HCT116 (cell line): ENCODE measurements around the gene NAA40. TPM values are rescaled to one million over a fixed set of nuclear protein-coding genes. Genes with fewer than 3 reads are reported as not detected.

Experiments
- ATAC-seq: fragments of 200-7000 bp; cut with Tn5 transposase; 2 replicates; pipeline ENCODE4 v1.9.1; 2020; ENCODE audit warnings: mild to moderate bottlenecking, moderate library complexity
- BruUV-seq: library from RNA; stranded (reverse); fragments of 400-500 nt; replicated peaks from 2 replicates; lab custom pipeline; 2021; lab: Mats Ljungman, UMichigan
- CTCF ChIA-PET: fragments of 300-600 bp; sonication (Branson Sonifier 250); formaldehyde crosslinking; loops from one replicate; lab custom pipeline; 2021; ENCODE audit warnings: antibody characterized with exemption; lab: Charles Lee
- POLR2A ChIA-PET: fragments of 300-600, 350-600 bp; sonication (Branson Sonifier 250); formaldehyde crosslinking; loops from one replicate; lab custom pipeline; 2021; ENCODE audit warnings: antibody characterized with exemption; lab: Charles Lee
- RAD21 ChIA-PET, 2 experiments: fragments of 300-600 bp; sonication (Branson Sonifier 250); formaldehyde crosslinking; loops; one replicate each; lab custom pipeline; 2023; ENCODE audit warnings: low total read pairs in 2 of 2; ENCODE audit not compliant: uncharacterized antibody in 2 of 2, unreplicated experiment in 2 of 2, low non-redundant PET in 1 of 2; lab: Charles Lee
- DNase-seq: peaks from one replicate; pipeline ENCODE4 v3.0.0-alpha.2; 2010; ENCODE audit warnings: low read depth, low spot score
- H2AFZ ChIP-seq: fragments of 200-600 bp; shearing (Covaris generic), sonication (generic); 2 replicates; pipeline ENCODE4 v1.6.1; 2017; ENCODE audit warnings: low read depth, mixed run types, mixed read lengths, antibody characterized with exemption, low read length; ENCODE audit not compliant: poor library complexity, severe bottlenecking
- H3K27ac ChIP-seq: 2 replicates; pipeline ENCODE4 v1.5.1; 2012; ENCODE audit warnings: low read depth, low read length
- H3K27me3 ChIP-seq: fragments of 200-600 bp; sonication (generic); 2 replicates; pipeline ENCODE4 v1.6.1; 2016; ENCODE audit warnings: mixed run types, low read length, mixed read lengths; ENCODE audit not compliant: insufficient read depth
- H3K36me3 ChIP-seq, 2 experiments: fragments of 200-500 bp in 1 of 2; fragments of 200-600 bp in 1 of 2; sonication (Bioruptor generic) in 1 of 2; sonication (generic) in 1 of 2; 2 replicates each; pipeline versions ENCODE4 v1.5.1 to v1.6.1; 2014 to 2016; ENCODE audit warnings: low read length in 2 of 2, inconsistent platforms in 1 of 2, mixed read lengths in 1 of 2, mixed run types in 1 of 2; ENCODE audit not compliant: insufficient read depth in 2 of 2, control insufficient read depth in 1 of 2
- H3K4me1 ChIP-seq, 2 experiments: fragments of 200-600 bp in 1 of 2; sonication (generic) in 1 of 2; 2 replicates each; pipeline versions ENCODE4 v1.5.1 to v1.6.1; 2012 to 2017; ENCODE audit warnings: low read length in 2 of 2, inconsistent platforms in 1 of 2, mild to moderate bottlenecking in 1 of 2, mixed read lengths in 1 of 2, mixed run types in 1 of 2, moderate library complexity in 1 of 2; ENCODE audit not compliant: insufficient read depth in 2 of 2, control insufficient read depth in 1 of 2
- H3K4me2 ChIP-seq: fragments of 200-600 bp; sonication (generic); 2 replicates; pipeline ENCODE4 v1.6.1; 2017; ENCODE audit warnings: mixed run types, low read length, mixed read lengths
- H3K4me3 ChIP-seq, 2 experiments: fragments of 200-600 bp in 1 of 2; sonication (generic) in 1 of 2; replicated peaks in 1 of 2; 2 replicates each; pipeline ENCODE4 v1.5.1; 2011 to 2016; ENCODE audit warnings: low read length in 2 of 2, control low read depth in 1 of 2, low read depth in 1 of 2, mild to moderate bottlenecking in 1 of 2, mixed read lengths in 1 of 2, mixed run types in 1 of 2
- H3K79me2 ChIP-seq: fragments of 200-600 bp; sonication (generic); 2 replicates; pipeline ENCODE4 v1.6.1; 2017; ENCODE audit warnings: mild to moderate bottlenecking, mixed run types, low read length, moderate library complexity, mixed read lengths; ENCODE audit not compliant: insufficient read depth
- H3K9ac ChIP-seq: fragments of 200-600 bp; sonication (generic); 2 replicates; pipeline ENCODE4 v1.6.1; 2016; ENCODE audit warnings: low read length, mixed read lengths
- H3K9me2 ChIP-seq: fragments of 200-600 bp; sonication (generic), shearing (Covaris generic); 2 replicates; pipeline ENCODE4 v1.6.1; 2017; ENCODE audit warnings: mixed run types, mild to moderate bottlenecking, moderate library complexity; ENCODE audit not compliant: insufficient read depth
- H3K9me3 ChIP-seq, 2 experiments: fragments of 200-500 bp in 1 of 2; fragments of 200-600 bp in 1 of 2; sonication (Bioruptor generic) in 1 of 2; sonication (generic) in 1 of 2; 2 replicates each; pipeline ENCODE4 v1.6.1; 2014 to 2017; ENCODE audit warnings: low read length in 2 of 2, mixed read lengths in 2 of 2, inconsistent platforms in 1 of 2, low read depth in 1 of 2, mild to moderate bottlenecking in 1 of 2, mixed run types in 1 of 2, moderate library complexity in 1 of 2; ENCODE audit not compliant: control insufficient read depth in 1 of 2, insufficient read depth in 1 of 2
- H4K20me1 ChIP-seq: fragments of 200-600 bp; sonication (generic), shearing (Covaris generic); 2 replicates; pipeline ENCODE4 v1.6.1; 2017; ENCODE audit warnings: mixed run types, mild to moderate bottlenecking, moderate library complexity; ENCODE audit not compliant: insufficient read depth
- CBX3 ChIP-seq: IDR thresholded peaks from 2 replicates; pipeline ENCODE4 v1.6.1; 2012; ENCODE audit warnings: low read depth
- CEBPB ChIP-seq: IDR thresholded peaks from 2 replicates; pipeline ENCODE4 v1.6.1; 2012; ENCODE audit warnings: low read depth
- ELF1 ChIP-seq: IDR thresholded peaks from 2 replicates; pipeline ENCODE4 v1.6.1; 2012; ENCODE audit warnings: low read depth, borderline replicate concordance
- EZH2 ChIP-seq: fragments of 200-600 bp; sonication (generic); IDR thresholded peaks from 2 replicates; pipeline ENCODE4 v1.6.1; 2017; ENCODE audit warnings: antibody characterized with exemption, mixed run types
- EZH2phosphoT487 ChIP-seq: fragments of 200-600 bp; IDR thresholded peaks from 2 replicates; pipeline ENCODE4 v1.6.1; 2018; ENCODE audit warnings: antibody characterized with exemption, borderline replicate concordance
- JUND ChIP-seq: IDR thresholded peaks from 2 replicates; pipeline ENCODE4 v1.6.1; 2012
- POLR2A ChIP-seq: IDR thresholded peaks from 2 replicates; pipeline ENCODE4 v1.7.0; 2011; ENCODE audit warnings: borderline replicate concordance; ENCODE audit not compliant: insufficient read depth, insufficient read length; ENCODE audit errors: extremely low read depth
- POLR2AphosphoS5 ChIP-seq: IDR thresholded peaks from 2 replicates; pipeline ENCODE4 v1.6.1; 2011; ENCODE audit warnings: mild to moderate bottlenecking, low read depth, low read length, moderate library complexity
- RAD21 ChIP-seq: IDR thresholded peaks from 2 replicates; pipeline ENCODE4 v1.6.1; 2012; ENCODE audit warnings: low read depth, mild to moderate bottlenecking
- SIN3A ChIP-seq: IDR thresholded peaks from 2 replicates; pipeline ENCODE4 v1.6.1; 2012; ENCODE audit warnings: low read depth
- SP1 ChIP-seq: IDR thresholded peaks from 2 replicates; pipeline ENCODE4 v1.6.1; 2012; ENCODE audit warnings: low read depth
- SRF ChIP-seq: IDR thresholded peaks from 2 replicates; pipeline ENCODE4 v1.6.1; 2012; ENCODE audit warnings: low read depth
- YY1 ChIP-seq: IDR thresholded peaks from 2 replicates; pipeline ENCODE4 v1.6.1; 2011; ENCODE audit warnings: low read length, low read depth, moderate library complexity, mild to moderate bottlenecking; ENCODE audit not compliant: insufficient replicate concordance; ENCODE audit errors: extremely low read depth
- intact Hi-C: fragments of 100-400 bp; cut with micrococcal nuclease; formaldehyde crosslinking; loops from 2 replicates; pipeline ENCODE4 v1.10.0; 2022
- total RNA-seq: library from RNA; stranded (reverse); gene quantifications from one replicate; pipeline ENCODE4 v1.2.1, GENCODE V29; 2021; ENCODE audit not compliant: unreplicated experiment
- TF ChIP-seq, protein P1 (sequence below): IDR thresholded peaks from 2 replicates; pipeline ENCODE4 v1.6.1; 2012
- TF ChIP-seq, protein P2 (sequence below): IDR thresholded peaks from 2 replicates; pipeline ENCODE4 v1.6.1; 2011; ENCODE audit warnings: mild to moderate bottlenecking, low read length, moderate library complexity; ENCODE audit not compliant: insufficient replicate concordance; ENCODE audit errors: extremely low read depth

The NAA40 gene
- total RNA-seq, 1 experiment from 2014 or later = 25.3 TPM

DNA sequence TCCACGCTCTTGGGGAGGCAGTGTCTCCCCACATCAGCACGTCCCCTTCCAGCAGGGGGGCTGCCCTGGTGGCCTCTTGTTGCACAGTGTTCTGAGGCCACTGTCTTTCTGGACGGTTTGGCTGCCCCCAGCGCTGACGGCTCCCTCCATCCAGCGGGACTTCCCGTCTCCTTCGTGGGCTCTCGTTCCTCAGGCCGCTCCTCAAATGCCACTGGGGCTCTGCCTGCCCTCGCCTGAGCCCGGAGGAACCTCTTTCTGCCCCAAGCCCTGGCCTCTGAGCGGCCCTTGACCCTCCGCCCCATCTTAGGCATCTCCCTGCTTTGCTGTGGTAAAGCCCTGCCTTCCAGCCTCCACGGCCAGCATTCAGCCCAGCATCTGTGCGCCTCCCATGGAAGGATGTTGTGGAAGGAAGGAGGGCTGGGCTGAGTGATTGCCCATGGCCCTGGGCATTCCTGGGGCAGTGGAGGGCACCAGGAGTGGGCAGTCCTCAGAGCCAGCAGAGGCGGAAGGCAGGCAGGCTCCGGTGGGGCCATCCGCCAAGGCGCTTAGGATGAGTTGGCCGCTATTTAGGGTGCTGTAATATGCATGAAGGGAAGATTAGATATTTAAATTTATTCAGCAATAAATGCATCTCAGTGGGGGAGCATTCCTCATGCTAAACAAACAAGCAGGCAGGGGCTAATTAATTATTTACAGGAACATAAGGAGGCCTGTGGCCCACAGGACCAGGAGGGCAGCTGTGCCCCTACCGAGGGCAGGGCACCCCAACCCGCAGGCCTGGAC, 65.2 kb downstream of the NAA40 start:
- 0 out of 2 replicates have a peak, but pooled peaks cover 3% of the 10 kb centered on the region for H3K79me2 ChIP-seq
- no peaks in the 10 kb centered on the region for H3K9me3 ChIP-seq
- no peak for TF ChIP-seq JUND
- TF ChIP-seq RAD21 = no peak
- TF ChIP-seq, protein P1, sequence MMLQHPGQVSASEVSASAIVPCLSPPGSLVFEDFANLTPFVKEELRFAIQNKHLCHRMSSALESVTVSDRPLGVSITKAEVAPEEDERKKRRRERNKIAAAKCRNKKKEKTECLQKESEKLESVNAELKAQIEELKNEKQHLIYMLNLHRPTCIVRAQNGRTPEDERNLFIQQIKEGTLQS = no peak
- TF ChIP-seq, protein P2, sequence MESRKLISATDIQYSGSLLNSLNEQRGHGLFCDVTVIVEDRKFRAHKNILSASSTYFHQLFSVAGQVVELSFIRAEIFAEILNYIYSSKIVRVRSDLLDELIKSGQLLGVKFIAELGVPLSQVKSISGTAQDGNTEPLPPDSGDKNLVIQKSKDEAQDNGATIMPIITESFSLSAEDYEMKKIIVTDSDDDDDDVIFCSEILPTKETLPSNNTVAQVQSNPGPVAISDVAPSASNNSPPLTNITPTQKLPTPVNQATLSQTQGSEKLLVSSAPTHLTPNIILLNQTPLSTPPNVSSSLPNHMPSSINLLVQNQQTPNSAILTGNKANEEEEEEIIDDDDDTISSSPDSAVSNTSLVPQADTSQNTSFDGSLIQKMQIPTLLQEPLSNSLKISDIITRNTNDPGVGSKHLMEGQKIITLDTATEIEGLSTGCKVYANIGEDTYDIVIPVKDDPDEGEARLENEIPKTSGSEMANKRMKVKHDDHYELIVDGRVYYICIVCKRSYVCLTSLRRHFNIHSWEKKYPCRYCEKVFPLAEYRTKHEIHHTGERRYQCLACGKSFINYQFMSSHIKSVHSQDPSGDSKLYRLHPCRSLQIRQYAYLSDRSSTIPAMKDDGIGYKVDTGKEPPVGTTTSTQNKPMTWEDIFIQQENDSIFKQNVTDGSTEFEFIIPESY = no peak
- no peaks in the 10 kb centered on the region for H3K9me2 ChIP-seq
- H3K36me3 ChIP-seq = 0 out of 4 replicates have a peak, but pooled peaks cover 0 to 6% of the 10 kb centered on the region in 2 experiments
- no peak overlapping the region for H3K27ac ChIP-seq
- H3K4me3 ChIP-seq = no peak overlapping the region
- H3K27me3 ChIP-seq = no peaks in the 10 kb centered on the region
- peaks cover 18 to 37% of the 10 kb centered on the region in 2 experiments for H3K4me1 ChIP-seq
- no TSS peak for BruUV-seq
- no peaks in the 10 kb centered on the region for H4K20me1 ChIP-seq
- ATAC-seq = no peak
- ChIA-PET RAD21 (no interaction called here), POLR2A (no interaction called here), CTCF (no interaction called here)
- no peak overlapping the region for H3K4me2 ChIP-seq
- no peak for DNase-seq
- no peak overlapping the region for H2AFZ ChIP-seq
- H3K9ac ChIP-seq = no peak overlapping the region
- intact Hi-C loops = loop anchor here (10.0 kb wide), 1 partner anchor 141 kb away; no protein-coding TSS in a partner anchor

DNA sequence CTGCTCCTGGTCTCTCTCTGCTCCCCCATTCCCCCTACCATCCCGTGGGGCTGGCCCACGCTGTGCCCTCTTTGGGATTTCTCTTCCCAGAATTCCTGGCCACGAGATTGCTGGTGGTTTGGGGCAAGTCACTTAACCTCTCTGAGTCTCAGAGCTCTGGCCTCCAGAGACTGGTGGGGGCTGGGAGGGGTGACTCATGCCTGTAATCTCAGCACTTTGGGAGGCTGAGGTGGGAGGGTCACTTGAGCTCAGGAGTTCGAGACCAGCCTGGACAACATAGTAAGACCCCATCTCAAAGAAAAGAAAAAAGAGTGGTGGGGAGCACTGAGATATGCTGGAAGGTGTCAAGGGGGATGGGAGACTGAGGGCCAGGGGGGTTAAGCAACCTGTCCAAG, 65.8 kb downstream of the NAA40 start:
- no peak overlapping the region for H3K4me2 ChIP-seq
- H3K9me3 ChIP-seq = no peaks in the 10 kb centered on the region
- no peaks in the 10 kb centered on the region for H3K27me3 ChIP-seq
- ChIA-PET CTCF (no interaction called here), POLR2A (no interaction called here), RAD21 (no interaction called here)
- H3K27ac ChIP-seq = no peak overlapping the region
- 0 out of 4 replicates have a peak, but pooled peaks cover 0 to 6% of the 10 kb centered on the region in 2 experiments for H3K36me3 ChIP-seq
- DNase-seq (no peak), ATAC-seq (no peak)
- no peaks in the 10 kb centered on the region for H3K9me2 ChIP-seq
- H3K4me3 ChIP-seq = no peak overlapping the region
- no TSS peak for BruUV-seq
- peaks cover 18 to 37% of the 10 kb centered on the region in 2 experiments for H3K4me1 ChIP-seq
- no peak overlapping the region for H3K9ac ChIP-seq
- H2AFZ ChIP-seq = no peak overlapping the region
- 0 out of 2 replicates have a peak, but pooled peaks cover 3% of the 10 kb centered on the region for H3K79me2 ChIP-seq
- intact Hi-C loops = loop anchor here (10.0 kb wide), 1 partner anchor 140 kb away; no protein-coding TSS in a partner anchor
- H4K20me1 ChIP-seq = no peaks in the 10 kb centered on the region
- TF ChIP-seq YY1 (no peak), POLR2AphosphoS5 (no peak), SP1 (no peak), SRF (no peak), EZH2 (no peak), EZH2phosphoT487 (no peak), RAD21 (no peak), CBX3 (no peak), CEBPB (no peak), ELF1 (no peak), POLR2A (no peak), SIN3A (no peak)
- TF ChIP-seq, protein P2 = no peak
- TF ChIP-seq, protein P1 = no peak
